IgD-negative memory B cell (primary cell): Measurements from ENCODE around the gene PHOSPHO2. TPM values are rescaled to one million over a fixed set of nuclear protein-coding genes. Genes with fewer than 3 reads are reported as not detected.

Source experiments
- H3K27ac Mint-ChIP-seq, 3 donors: one replicate each; pipeline ENCODE4 v1.8.0; 2020 to 2022; ENCODE audit warnings: mild to moderate bottlenecking in 3 of 3, mixed read lengths in 3 of 3, moderate library complexity in 1 of 3
- H3K27me3 Mint-ChIP-seq: one replicate; pipeline ENCODE4 v1.8.0; 2021; ENCODE audit warnings: mixed read lengths
- H3K36me3 Mint-ChIP-seq: one replicate; pipeline ENCODE4 v1.8.0; 2020; ENCODE audit warnings: mild to moderate bottlenecking, mixed read lengths
- H3K4me1 Mint-ChIP-seq, 3 donors: one replicate each; pipeline ENCODE4 v1.8.0; 2020 to 2022; ENCODE audit warnings: mixed read lengths in 3 of 3, mild to moderate bottlenecking in 1 of 3
- H3K4me3 Mint-ChIP-seq, 4 donors: one replicate each; pipeline ENCODE4 v1.8.0; 2020 to 2022; ENCODE audit warnings: mild to moderate bottlenecking in 4 of 4, mixed read lengths in 4 of 4, moderate library complexity in 3 of 4
- H3K9me3 Mint-ChIP-seq, 3 donors: one replicate each; pipeline ENCODE4 v1.8.0; 2020 to 2021; ENCODE audit warnings: mixed read lengths in 3 of 3, mild to moderate bottlenecking in 1 of 3
- polyA plus RNA-seq: library from polyadenylated mRNA; unstranded; fragments of 300-500 nt; fragmentation: Illumina TruSeq; gene quantifications from one replicate; pipeline ENCODE4 v1.2.3, GENCODE V29; 2021

Gene PHOSPHO2
- polyA plus RNA-seq, 1 donor from 2014 or later, result 3.8 TPM

GRCh38 chr2:169716938-169717690 is 22.8 kb downstream of the PHOSPHO2 start:
- Mint-ChIP-seq H3K27ac (no peak overlapping the region), H3K27me3 (peaks cover 1% of the 10 kb centered on the region), H3K36me3 (peaks cover 2% of the 10 kb centered on the region), H3K4me3 (no peak overlapping the region), H3K4me1 (peaks cover 0 to 5% (median 2%) of the 10 kb centered on the region in 3 donors), H3K9me3 (no peaks in the 10 kb centered on the region)

- Mint-ChIP-seq H3K9me3 (no peaks in the 10 kb centered on the region), H3K4me1 (peaks cover 0 to 5% (median 2%) of the 10 kb centered on the region in 3 donors), H3K27me3 (peaks cover 1% of the 10 kb centered on the region), H3K4me3 (no peak overlapping the region), H3K36me3 (peaks cover 2% of the 10 kb centered on the region), H3K27ac (no peak overlapping the region)
Observed at GRCh38 chr2:169717691-169718063, 23.4 kb downstream of the PHOSPHO2 start.

GRCh38 chr2:169718930-169719504 is 24.7 kb downstream of the PHOSPHO2 start:
- H3K4me3 Mint-ChIP-seq, result no peak overlapping the region
- H3K4me1 Mint-ChIP-seq, result peaks cover 0 to 5% (median 2%) of the 10 kb centered on the region in 3 donors
- H3K27ac Mint-ChIP-seq, result no peak overlapping the region
- peaks cover 1% of the 10 kb centered on the region for H3K27me3 Mint-ChIP-seq
- no peaks in the 10 kb centered on the region for H3K9me3 Mint-ChIP-seq
- peaks cover 2% of the 10 kb centered on the region for H3K36me3 Mint-ChIP-seq

GRCh38 chr2:169721016-169721415 is 26.7 kb downstream of the PHOSPHO2 start:
- Mint-ChIP-seq H3K27ac (no peak overlapping the region), H3K4me1 (peaks cover 0 to 5% (median under 1%) of the 10 kb centered on the region in 3 donors), H3K36me3 (peaks cover 2% of the 10 kb centered on the region), H3K27me3 (peaks cover 1% of the 10 kb centered on the region), H3K4me3 (no peak overlapping the region), H3K9me3 (no peaks in the 10 kb centered on the region)

- Mint-ChIP-seq H3K36me3 (no peaks in the 10 kb centered on the region), H3K4me3 (no peak overlapping the region), H3K9me3 (no peaks in the 10 kb centered on the region), H3K27ac (no peak overlapping the region), H3K4me1 (peaks cover 0 to 5% (median 3%) of the 10 kb centered on the region in 3 donors), H3K27me3 (no peaks in the 10 kb centered on the region)
Observed at GRCh38 chr2:169727065-169727464, 32.8 kb downstream of the PHOSPHO2 start.

DNA sequence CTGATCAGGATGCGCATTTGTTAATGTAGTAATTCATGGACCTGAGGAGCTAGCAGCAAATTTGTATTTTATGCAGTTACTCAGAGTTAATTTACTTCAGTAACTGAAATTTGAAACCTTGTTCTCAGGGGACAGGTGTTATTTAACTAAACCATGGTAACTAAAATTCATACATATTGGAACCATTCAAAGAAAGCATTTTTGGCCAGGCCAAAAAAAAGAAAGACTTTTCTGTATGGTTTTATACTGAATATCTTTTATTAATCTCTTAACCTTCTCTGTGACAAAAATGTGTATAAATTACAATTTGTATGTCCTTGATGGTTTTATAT is 35.0 kb downstream of the PHOSPHO2 start:
- Mint-ChIP-seq H3K36me3 (peaks cover 2% of the 10 kb centered on the region), H3K27ac (no peak overlapping the region), H3K27me3 (peaks cover 8% of the 10 kb centered on the region), H3K9me3 (peaks cover 0 to 2% (median 0%) of the 10 kb centered on the region in 3 donors), H3K4me1 (peaks cover 11 to 18% (median 11%) of the 10 kb centered on the region in 3 donors), H3K4me3 (no peak overlapping the region)

- Mint-ChIP-seq H3K36me3 (peaks cover 2% of the 10 kb centered on the region), H3K27me3 (peaks cover 15% of the 10 kb centered on the region), H3K4me3 (peak overlapping the region in 3 of 4 donors; percentile 55 to 82 (median 56)), H3K9me3 (peaks cover 0 to 2% (median 0%) of the 10 kb centered on the region in 3 donors), H3K27ac (no peak overlapping the region), H3K4me1 (peaks cover 11 to 22% (median 17%) of the 10 kb centered on the region in 3 donors)
Observed at GRCh38 chr2:169732075-169732474, 37.8 kb downstream of the PHOSPHO2 start.

- peaks cover 0 to 2% (median 0%) of the 10 kb centered on the region in 3 donors for H3K9me3 Mint-ChIP-seq
Observed at GRCh38 chr2:169732583-169733358, 38.5 kb downstream of the PHOSPHO2 start.

DNA sequence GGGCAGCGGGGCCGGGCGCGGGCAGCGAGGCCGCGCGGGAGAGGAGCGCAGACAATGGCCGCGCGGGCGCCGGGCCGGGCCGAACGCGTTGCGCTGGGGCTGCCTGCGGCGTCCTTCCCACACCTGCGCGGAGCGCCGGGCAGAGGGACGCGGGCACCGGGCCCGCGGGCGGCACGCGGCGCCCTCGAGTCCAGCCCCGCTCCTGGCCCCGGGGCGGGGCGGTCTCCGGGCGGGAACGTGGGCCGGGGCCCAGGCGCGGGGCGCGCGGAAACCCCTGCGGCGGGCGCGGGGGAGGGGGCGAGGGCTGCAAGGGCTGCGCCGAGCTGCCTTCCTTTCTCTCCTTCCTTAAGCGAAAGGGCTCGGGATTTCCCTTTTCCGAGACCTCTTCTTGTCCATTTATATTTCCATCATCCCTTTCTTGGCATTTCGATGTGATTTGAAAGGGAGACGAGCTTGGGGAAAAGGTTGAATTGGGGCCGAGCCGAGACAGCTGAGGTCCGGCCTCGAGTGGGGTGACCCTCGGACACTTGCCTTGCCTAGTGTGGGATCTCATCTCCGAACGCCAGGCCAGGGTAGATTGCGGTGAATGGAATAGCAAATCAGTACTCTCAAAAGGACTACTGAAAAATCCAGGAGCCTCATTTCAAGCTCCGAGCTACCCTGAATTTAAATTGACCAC is 40.0 kb downstream of the PHOSPHO2 start:
- Mint-ChIP-seq H3K4me1 (peaks cover 11 to 22% (median 17%) of the 10 kb centered on the region in 3 donors), H3K27me3 (peaks cover 15% of the 10 kb centered on the region), H3K27ac (peak overlapping the region in 1 of 3 donors; percentile 62), H3K9me3 (peaks cover 0 to 2% (median 0%) of the 10 kb centered on the region in 3 donors), H3K4me3 (peak overlapping the region; percentile 77 to 84 (median 83)), H3K36me3 (peaks cover 2% of the 10 kb centered on the region)

More at GRCh38 chr2:169732583-169733358, 38.5 kb downstream of the PHOSPHO2 start:
- Mint-ChIP-seq H3K36me3 (peaks cover 2% of the 10 kb centered on the region), H3K27me3 (peaks cover 15% of the 10 kb centered on the region), H3K27ac (peak overlapping the region in 2 of 3 donors; percentile 24 to 91), H3K4me3 (peak overlapping the region; percentile 82 to 94 (median 88)), H3K4me1 (peaks cover 11 to 22% (median 17%) of the 10 kb centered on the region in 3 donors)

- Mint-ChIP-seq H3K4me1 (peaks cover 11 to 22% (median 17%) of the 10 kb centered on the region in 3 donors), H3K36me3 (peaks cover 2% of the 10 kb centered on the region), H3K4me3 (peak overlapping the region in 1 of 4 donors; percentile 71), H3K9me3 (peaks cover 0 to 2% (median 0%) of the 10 kb centered on the region in 3 donors), H3K27ac (peak overlapping the region in 1 of 3 donors; percentile 40), H3K27me3 (peaks cover 15% of the 10 kb centered on the region)
Observed at GRCh38 chr2:169735623-169736022, 41.4 kb downstream of the PHOSPHO2 start.

DNA sequence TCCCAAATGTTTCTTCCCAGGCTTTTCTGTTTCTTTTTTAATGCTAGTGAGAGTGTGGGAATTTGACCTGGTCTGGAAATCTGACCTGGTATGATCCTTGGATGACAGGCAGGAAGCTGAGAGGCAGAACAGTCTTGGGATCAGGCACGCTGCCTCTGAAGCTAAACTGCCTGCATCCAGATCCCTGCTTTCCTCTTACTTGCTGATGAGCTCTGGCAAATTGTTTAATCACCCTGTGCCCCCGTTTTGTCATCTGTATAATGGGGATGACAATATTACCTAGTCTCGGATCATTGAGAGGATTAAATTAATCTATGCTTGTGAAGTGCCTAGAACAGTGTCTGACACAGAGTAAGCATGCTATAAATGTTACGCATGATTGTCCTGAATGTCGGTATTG is 42.6 kb downstream of the PHOSPHO2 start:
- Mint-ChIP-seq H3K9me3 (peaks cover 0 to 2% (median 0%) of the 10 kb centered on the region in 3 donors), H3K4me3 (peak overlapping the region in 1 of 4 donors; percentile 48), H3K4me1 (peaks cover 11 to 18% (median 15%) of the 10 kb centered on the region in 3 donors), H3K36me3 (peaks cover 2% of the 10 kb centered on the region), H3K27ac (no peak overlapping the region), H3K27me3 (peaks cover 15% of the 10 kb centered on the region)

GRCh38 chr2:169738566-169739229 is 44.4 kb downstream of the PHOSPHO2 start:
- Mint-ChIP-seq H3K4me3 (peak overlapping the region in 1 of 4 donors; percentile 50), H3K27me3 (peaks cover 6% of the 10 kb centered on the region), H3K36me3 (peaks cover 2% of the 10 kb centered on the region), H3K4me1 (peaks cover 1 to 6% (median 3%) of the 10 kb centered on the region in 3 donors), H3K9me3 (no peaks in the 10 kb centered on the region), H3K27ac (peak overlapping the region in 1 of 3 donors; percentile 25)

- Mint-ChIP-seq H3K4me3 (peak overlapping the region in 1 of 4 donors; percentile 50), H3K27me3 (peaks cover 6% of the 10 kb centered on the region), H3K36me3 (peaks cover 2% of the 10 kb centered on the region), H3K27ac (peak overlapping the region in 1 of 3 donors; percentile 25), H3K4me1 (peaks cover 1 to 6% (median 3%) of the 10 kb centered on the region in 3 donors), H3K9me3 (no peaks in the 10 kb centered on the region)
Observed at GRCh38 chr2:169739351-169739750, 45.1 kb downstream of the PHOSPHO2 start.

DNA sequence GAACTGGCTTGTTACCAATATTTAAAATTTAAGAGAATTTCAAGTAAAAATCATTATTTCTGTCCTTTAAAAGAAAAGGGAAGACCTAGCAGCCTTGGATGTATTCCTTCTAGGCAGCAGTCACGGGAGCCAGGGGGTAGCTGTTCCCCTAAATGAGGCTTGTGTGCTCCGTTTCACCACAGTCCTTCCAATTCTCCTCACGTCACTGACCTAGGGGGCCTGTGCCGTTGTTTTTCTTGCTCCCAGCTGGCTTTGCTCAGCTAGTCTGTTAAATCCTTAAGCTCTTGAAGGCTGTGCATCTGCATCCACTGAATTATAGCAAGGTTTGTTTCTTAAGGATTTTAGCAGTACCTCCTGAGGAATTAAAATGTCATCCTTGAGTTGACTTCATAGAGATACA is 49.3 kb downstream of the PHOSPHO2 start:
- no peaks in the 10 kb centered on the region for H3K9me3 Mint-ChIP-seq
- peaks cover 2% of the 10 kb centered on the region for H3K36me3 Mint-ChIP-seq
- H3K4me1 Mint-ChIP-seq, result peaks cover 0 to 1% (median 0%) of the 10 kb centered on the region in 3 donors
- H3K27ac Mint-ChIP-seq, result no peak overlapping the region
- H3K4me3 Mint-ChIP-seq, result no peak overlapping the region
- H3K27me3 Mint-ChIP-seq, result no peaks in the 10 kb centered on the region
